Small intestine (tissue), 7 donors: ENCODE data around the gene ZMIZ1. TPM values are rescaled to one million over a fixed set of nuclear protein-coding genes. Genes with fewer than 3 reads are reported as not detected.

ENCODE experiments used
- DNase-seq, 2 donors: peaks; one replicate each; pipeline versions ENCODE4 v3.0.0 to v3.0.0-alpha.2; 2013
- FAIRE-seq: peaks from 2 replicates; lab custom pipeline; 2012; peaks lifted over from hg19 to GRCh38; lab: Jason Lieb, UNC
- H3K27ac ChIP-seq, 3 donors: one replicate each; pipeline ENCODE4 v1.5.1; 2013; ENCODE audit warnings: low read length in 2 of 3, mild to moderate bottlenecking in 2 of 3, control low read depth in 1 of 3, inconsistent platforms in 1 of 3, low read depth in 1 of 3, moderate library complexity in 1 of 3
- H3K27me3 ChIP-seq, 3 donors: one replicate each; pipeline ENCODE4 v1.6.1; 2013; ENCODE audit warnings: low read length in 3 of 3, inconsistent platforms in 1 of 3; ENCODE audit not compliant: control insufficient read depth in 3 of 3, insufficient read depth in 3 of 3
- H3K36me3 ChIP-seq, 3 donors: one replicate each; pipeline ENCODE4 v1.6.1; 2013; ENCODE audit warnings: low read length in 3 of 3, inconsistent platforms in 1 of 3, low read depth in 1 of 3, mild to moderate bottlenecking in 1 of 3, moderate library complexity in 1 of 3; ENCODE audit not compliant: control insufficient read depth in 3 of 3, insufficient read depth in 2 of 3
- H3K4me1 ChIP-seq, 3 donors: one replicate each; pipeline ENCODE4 v1.6.1; 2013; ENCODE audit warnings: low read length in 2 of 3, inconsistent platforms in 1 of 3, low read depth in 1 of 3, mild to moderate bottlenecking in 1 of 3, moderate library complexity in 1 of 3; ENCODE audit not compliant: control insufficient read depth in 3 of 3, insufficient read depth in 2 of 3
- H3K4me3 ChIP-seq, 3 donors: one replicate each; pipeline ENCODE4 v1.5.1; 2013; ENCODE audit warnings: low read length in 3 of 3, control low read depth in 1 of 3, inconsistent platforms in 1 of 3, low read depth in 1 of 3, mild to moderate bottlenecking in 1 of 3, moderate library complexity in 1 of 3
- H3K9me3 ChIP-seq, 2 donors: one replicate each; pipeline ENCODE4 v1.6.1; 2013; ENCODE audit warnings: low read depth in 1 of 2, low read length in 1 of 2; ENCODE audit not compliant: control insufficient read depth in 2 of 2, insufficient read depth in 1 of 2
- WGBS, 3 donors: extraction: QIAGEN DNeasy Blood & Tissue Kit; methylation state at CpG; one replicate each; pipeline ENCODE4 v1.1.7; 2013; 5-methylcytosine and 5-hydroxymethylcytosine counted together
- polyA plus RNA-seq, 4 donors: library from polyadenylated mRNA; stranded (reverse) in 3 of 4; unstranded in 1 of 4; fragments of 200-250 nt in 3 of 4; fragments of 120-200 nt in 1 of 4; gene quantifications; one replicate each; pipeline versions ENCODE4 v1.2.1 to v1.2.3, GENCODE V29; 2013
- donor health status: healthy with polysubstance abuse.
- donor health status: control.
- donor health status: control.
- donor health status: Bipolar disorder and iron deficiency.
- donor health status: healthy.

Gene ZMIZ1
- polyA plus RNA-seq, 4 donors: 15.1 to 40.7 (median 19.9) TPM

DNA sequence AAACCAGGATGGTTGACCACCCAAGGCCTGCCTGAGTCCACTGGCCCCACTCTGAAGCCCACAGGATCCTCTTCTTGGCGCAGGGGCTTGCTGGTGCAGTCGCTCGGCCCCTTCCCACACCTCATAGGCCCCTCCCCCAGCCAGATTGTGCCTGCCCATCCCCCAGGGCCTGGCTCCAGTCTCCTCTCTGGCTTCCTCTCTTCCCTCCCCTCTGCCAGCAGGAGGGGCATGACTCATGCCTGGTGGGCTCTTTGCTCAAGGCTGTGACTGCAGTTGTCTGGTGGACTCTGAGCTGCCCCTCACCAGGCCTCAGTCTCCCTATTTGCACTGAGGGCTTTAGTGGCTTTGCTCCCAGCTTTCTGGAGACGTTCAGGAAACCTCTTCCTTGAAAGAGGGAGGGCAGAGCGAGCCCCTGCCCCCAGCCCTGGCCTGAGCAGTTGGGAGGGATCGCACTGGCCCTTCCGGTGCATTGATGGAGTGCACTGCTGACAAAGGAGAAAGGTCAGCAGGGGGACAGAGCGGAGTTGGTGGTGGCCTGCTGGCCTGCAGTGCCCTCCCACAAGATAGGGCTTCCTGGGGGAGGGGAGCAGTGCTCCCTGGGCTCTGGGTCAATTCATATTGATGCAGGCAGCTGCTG, 60.7 kb downstream of the ZMIZ1 start:
- 63 to 85% (median 84%) methylated on average over 8 of the region's 8 CpGs for WGBS, 3 donors
- peaks cover 0 to 86% (median 1%) of the 10 kb centered on the region in 3 donors for H3K36me3 ChIP-seq
- DNase-seq: no peak
- peaks cover 0 to 24% (median 0%) of the 10 kb centered on the region in 3 donors for H3K4me1 ChIP-seq
- H3K4me3 ChIP-seq: no peak overlapping the region
- H3K27ac ChIP-seq: peak overlapping the region in 1 of 3 donors; percentile 9
- no peaks in the 10 kb centered on the region for H3K9me3 ChIP-seq
- no peaks in the 10 kb centered on the region for H3K27me3 ChIP-seq
- no peak for FAIRE-seq

DNA sequence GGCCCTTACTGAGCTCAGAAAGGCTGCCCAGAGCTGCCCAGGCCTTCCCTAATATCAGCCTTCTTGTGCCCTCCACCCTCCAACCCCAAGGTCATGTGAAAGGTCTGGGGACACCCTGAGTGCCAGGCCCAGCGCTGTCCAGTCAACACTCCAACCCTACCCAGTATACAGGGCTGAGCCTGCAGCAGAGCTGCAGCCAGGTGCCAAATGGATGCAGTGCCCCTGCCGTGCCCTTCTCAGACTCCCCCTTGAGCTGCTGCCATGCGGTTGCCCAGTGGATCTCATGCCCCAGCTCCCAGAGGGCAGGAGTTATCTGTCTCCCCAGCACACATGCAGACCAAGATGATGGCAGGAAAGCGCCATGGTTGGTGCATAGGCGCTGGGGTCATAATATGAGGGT, 61.5 kb downstream of the ZMIZ1 start:
- no peaks in the 10 kb centered on the region for H3K27me3 ChIP-seq
- no peak overlapping the region for H3K27ac ChIP-seq
- H3K4me3 ChIP-seq: no peak overlapping the region
- FAIRE-seq (no peak), DNase-seq (no peak)
- H3K9me3 ChIP-seq: no peaks in the 10 kb centered on the region
- H3K36me3 ChIP-seq: peaks cover 0 to 84% (median 0%) of the 10 kb centered on the region in 3 donors
- H3K4me1 ChIP-seq: peaks cover 0 to 24% (median 0%) of the 10 kb centered on the region in 3 donors
- 94 to 95% (median 94%) methylated on average over 5 of the region's 5 CpGs for WGBS, 3 donors

DNA sequence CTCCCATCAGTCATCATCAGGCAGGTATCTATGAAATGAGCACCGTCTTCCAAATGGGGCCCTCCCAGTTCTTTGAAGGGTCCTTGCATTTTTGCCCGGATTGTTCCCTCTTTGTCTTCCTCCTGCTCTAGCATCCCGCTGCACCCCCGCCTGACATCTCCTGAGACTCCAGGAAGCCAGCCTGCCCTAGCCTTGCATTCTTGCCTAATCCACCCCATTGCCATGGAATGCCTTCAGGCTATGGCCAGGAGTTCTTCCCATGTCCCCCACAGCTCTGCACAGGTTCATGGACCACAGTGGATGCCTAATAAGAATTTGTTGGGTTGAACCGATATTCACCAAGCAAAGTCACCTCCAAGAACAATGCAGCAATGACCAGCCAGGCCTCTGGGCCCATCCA, 62.1 kb downstream of the ZMIZ1 start:
- DNase-seq (no peak), FAIRE-seq (no peak)
- Histone ChIP-seq H3K27me3 (no peaks in the 10 kb centered on the region), H3K36me3 (peaks cover 0 to 84% (median 0%) of the 10 kb centered on the region in 3 donors), H3K27ac (no peak overlapping the region), H3K9me3 (no peaks in the 10 kb centered on the region), H3K4me3 (no peak overlapping the region), H3K4me1 (peaks cover 0 to 29% (median 0%) of the 10 kb centered on the region in 3 donors)
- 89 to 90% (median 89%) methylated on average over 5 of the region's 5 CpGs for WGBS, 3 donors

DNA sequence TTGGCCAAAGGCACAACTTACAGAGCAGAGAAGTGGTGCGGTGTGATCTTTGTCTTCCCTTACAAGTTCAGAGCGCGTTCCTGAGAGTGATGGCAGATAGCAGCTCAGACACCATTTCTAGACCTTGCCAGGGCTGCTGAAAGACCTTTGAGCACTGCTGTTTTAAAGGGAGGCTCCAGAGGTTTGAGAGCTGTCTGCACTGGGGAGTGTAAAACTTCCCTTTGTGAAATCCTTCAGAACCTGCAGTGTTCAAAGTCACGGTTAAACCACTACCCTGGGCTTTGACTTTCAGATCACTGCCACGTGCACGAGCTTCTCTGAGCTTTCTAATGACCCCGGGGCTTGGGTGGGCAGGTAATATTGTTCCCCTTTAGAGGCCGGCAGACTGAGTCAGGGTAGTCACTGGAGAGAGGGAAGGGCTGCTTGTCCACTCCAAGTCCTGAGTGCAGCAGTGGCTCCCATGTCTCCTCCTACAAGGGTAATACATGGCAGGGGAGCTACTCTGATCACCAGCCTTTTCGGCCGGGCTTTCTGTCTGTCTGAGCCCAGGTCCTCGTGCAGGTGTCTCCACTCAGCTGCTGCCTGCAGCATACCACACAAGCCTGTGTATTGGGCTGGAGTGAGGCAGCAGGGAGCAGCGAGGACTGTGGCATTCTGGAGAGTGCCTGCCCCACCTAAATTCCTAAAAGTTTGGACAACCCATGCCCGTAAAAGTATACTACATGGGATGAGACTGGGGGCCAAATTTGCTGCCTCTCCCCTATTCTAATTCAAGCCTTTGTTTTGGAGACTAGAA, 63.3 kb downstream of the ZMIZ1 start:
- Histone ChIP-seq H3K4me1 (peaks cover 0 to 26% (median under 1%) of the 10 kb centered on the region in 3 donors), H3K27ac (no peak overlapping the region), H3K36me3 (peaks cover 0 to 80% (median 0%) of the 10 kb centered on the region in 3 donors), H3K9me3 (no peaks in the 10 kb centered on the region), H3K4me3 (no peak overlapping the region), H3K27me3 (no peaks in the 10 kb centered on the region)
- DNase-seq (no peak), FAIRE-seq (no peak)
- 72 to 80% (median 78%) methylated on average over 13 of the region's 13 CpGs for WGBS, 3 donors

DNA sequence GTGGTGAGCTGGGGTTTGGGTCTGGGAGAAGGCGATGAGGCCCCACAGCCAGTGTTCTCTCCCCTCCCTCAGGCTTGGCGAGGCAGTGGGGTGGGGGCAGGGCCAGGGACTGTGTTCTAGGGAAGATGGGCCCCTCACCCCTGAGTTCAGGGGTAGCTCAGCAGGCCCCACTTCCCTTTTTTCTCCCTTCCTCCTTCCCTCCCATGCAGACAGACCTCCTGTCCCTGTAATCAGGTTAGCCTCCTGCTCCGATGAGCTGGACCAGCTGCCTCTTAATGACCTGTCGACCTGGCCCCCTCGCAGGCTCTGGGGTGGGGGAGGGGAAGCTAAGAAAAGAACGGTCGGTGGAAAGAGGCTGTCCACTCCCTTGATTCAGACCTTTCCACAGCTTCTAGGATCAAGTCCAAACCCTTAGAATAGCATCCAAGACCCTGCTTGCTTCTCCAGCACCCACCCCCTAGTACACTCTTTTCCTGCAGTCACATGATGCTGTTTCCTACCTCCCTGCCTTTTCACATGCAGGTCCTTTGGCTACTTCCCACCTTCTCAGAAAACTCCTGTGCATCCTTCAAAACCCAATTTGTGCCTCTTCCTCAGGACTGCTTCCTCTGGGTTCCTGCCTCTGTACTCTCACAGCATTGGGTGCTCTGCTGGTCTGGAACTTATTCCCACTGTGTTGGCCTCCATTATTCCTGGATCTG, 64.1 kb downstream of the ZMIZ1 start:
- 60 to 85% (median 81%) methylated on average over 7 of the region's 7 CpGs for WGBS, 3 donors
- no peaks in the 10 kb centered on the region for H3K9me3 ChIP-seq
- H3K27me3 ChIP-seq: no peaks in the 10 kb centered on the region
- H3K4me1 ChIP-seq: peaks cover 0 to 30% (median 9%) of the 10 kb centered on the region in 3 donors
- DNase-seq (no peak), FAIRE-seq (no peak)
- peak overlapping the region in 1 of 3 donors; percentile 36 for H3K27ac ChIP-seq
- no peak overlapping the region for H3K4me3 ChIP-seq
- H3K36me3 ChIP-seq: peaks cover 0 to 76% (median 0%) of the 10 kb centered on the region in 3 donors

DNA sequence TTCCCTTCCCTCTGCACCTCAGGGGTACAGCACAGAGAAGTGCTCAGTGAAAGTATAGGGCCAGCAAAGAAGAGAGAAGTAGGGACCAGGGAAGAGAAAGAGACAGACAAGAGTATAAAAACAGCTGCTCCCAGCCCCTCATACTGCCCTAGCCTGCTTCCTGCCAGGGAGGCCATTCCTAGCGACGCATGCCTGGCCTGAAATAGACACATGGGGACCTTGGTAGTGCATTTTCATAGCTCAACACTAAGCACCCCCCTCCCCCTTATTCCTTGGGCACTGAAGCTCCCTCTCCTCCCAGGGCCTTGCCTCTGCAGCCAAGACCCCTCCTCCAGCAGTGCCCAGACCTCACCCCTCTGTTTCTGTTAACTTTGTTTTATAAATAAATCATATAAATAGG, 64.7 kb downstream of the ZMIZ1 start:
- H3K36me3 ChIP-seq: peaks cover 0 to 77% (median 0%) of the 10 kb centered on the region in 3 donors
- FAIRE-seq: no peak
- no peak for DNase-seq
- H3K27ac ChIP-seq: peak overlapping the region in 1 of 3 donors; percentile 36
- no peaks in the 10 kb centered on the region for H3K9me3 ChIP-seq
- H3K4me3 ChIP-seq: no peak overlapping the region
- no peaks in the 10 kb centered on the region for H3K27me3 ChIP-seq
- H3K4me1 ChIP-seq: peaks cover 0 to 36% (median 13%) of the 10 kb centered on the region in 3 donors
- WGBS, 3 donors: 64 to 100% (median 71%) methylated on average over 2 of the region's 2 CpGs

DNA sequence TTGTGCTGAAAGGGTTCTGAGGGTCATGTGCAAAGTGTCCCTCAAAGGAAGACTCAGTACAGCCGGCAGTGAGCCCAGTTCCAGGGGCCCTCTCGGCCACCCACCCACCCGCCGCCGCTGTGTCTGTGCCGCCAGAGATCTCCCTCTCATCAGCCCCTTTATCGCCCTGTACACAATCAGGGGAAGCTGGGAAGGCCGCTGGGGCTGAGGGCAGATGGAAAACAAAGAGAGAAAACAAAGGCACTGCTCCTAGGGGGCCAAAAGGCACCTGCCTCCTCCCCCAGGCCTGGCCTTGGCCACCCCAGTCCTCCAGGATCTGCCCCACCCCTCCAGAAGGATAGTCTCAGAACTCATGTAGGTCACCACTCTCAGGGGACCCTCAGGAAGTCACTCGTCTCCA, 67.0 kb downstream of the ZMIZ1 start:
- peaks cover 0 to 37% (median 13%) of the 10 kb centered on the region in 3 donors for H3K4me1 ChIP-seq

More for the DNA sequence above, 67.0 kb downstream of the ZMIZ1 start:
- FAIRE-seq (no peak), DNase-seq (no peak)
- H3K9me3 ChIP-seq: no peaks in the 10 kb centered on the region
- peak overlapping the region in 1 of 3 donors; percentile 6 for H3K27ac ChIP-seq
- no peak overlapping the region for H3K4me3 ChIP-seq
- no peaks in the 10 kb centered on the region for H3K27me3 ChIP-seq
- 71 to 81% (median 72%) methylated on average over 9 of the region's 9 CpGs for WGBS, 3 donors
- H3K36me3 ChIP-seq: peaks cover 2 to 81% (median 3%) of the 10 kb centered on the region in 3 donors
